Endothelial cell of umbilical vein (primary cell): ENCODE data around the gene PTGES. TPM values are rescaled to one million over a fixed set of nuclear protein-coding genes. Genes with fewer than 3 reads are reported as not detected.
A peak's percentile ranks its signal among the peaks of the same experiment; 100 is the strongest.

Source experiments
- BruUV-seq: library from RNA; stranded (reverse); fragments of 400-500 nt; replicated peaks from 2 replicates; lab custom pipeline; 2021; lab: Mats Ljungman, UMichigan
- CTCF ChIA-PET: fragments of 300-600, 350-600 bp; sonication (Branson Sonifier 250); formaldehyde crosslinking; loops from one replicate; lab custom pipeline; 2021; ENCODE audit warnings: antibody characterized with exemption, inconsistent platforms; lab: Charles Lee
- POLR2A ChIA-PET: fragments of 300-600, 350-600 bp; sonication (Branson Sonifier 250); formaldehyde crosslinking; loops from one replicate; lab custom pipeline; 2021; ENCODE audit warnings: antibody characterized with exemption, inconsistent platforms; lab: Charles Lee
- DNase-seq: peaks from one replicate; pipeline ENCODE4 v3.0.0-alpha.2; 2011; ENCODE audit warnings: low read depth, low spot score
- FAIRE-seq: peaks from 2 replicates; lab custom pipeline; 2011; peaks lifted over from hg19 to GRCh38; lab: Jason Lieb, UNC
- H2AFZ ChIP-seq: 2 replicates; pipeline ENCODE4 v1.6.0; 2012; ENCODE audit warnings: low read depth, low read length, control low read depth, inconsistent platforms
- H3K27ac ChIP-seq: 2 replicates; pipeline ENCODE4 v1.5.1; 2011; ENCODE audit warnings: low read depth, mild to moderate bottlenecking, control low read depth, low read length, moderate library complexity; ENCODE audit not compliant: insufficient read depth
- H3K27me3 ChIP-seq, 2 experiments: 2 replicates each; pipeline versions ENCODE4 v1.6.0 to v1.6.1; 2011; ENCODE audit warnings: low read length in 2 of 2, mixed read lengths in 1 of 2; ENCODE audit not compliant: control insufficient read depth in 2 of 2, insufficient read depth in 2 of 2
- H3K36me3 ChIP-seq, 2 experiments: 2 replicates in 1 of 2; 3 replicates in 1 of 2; pipeline ENCODE4 v1.5.1; 2011; ENCODE audit warnings: low read length in 2 of 2, mild to moderate bottlenecking in 1 of 2, moderate library complexity in 1 of 2; ENCODE audit not compliant: control insufficient read depth in 2 of 2, insufficient read depth in 2 of 2; ENCODE audit errors: extremely low read depth in 1 of 2
- H3K4me1 ChIP-seq: 3 replicates; pipeline ENCODE4 v1.5.1; 2011; ENCODE audit warnings: mild to moderate bottlenecking, low read length; ENCODE audit not compliant: control insufficient read depth, insufficient read depth; ENCODE audit errors: extremely low read depth
- H3K4me2 ChIP-seq: 2 replicates; pipeline ENCODE4 v1.6.1; 2011; ENCODE audit warnings: low read length, control low read depth, mixed read lengths; ENCODE audit not compliant: insufficient read depth
- H3K4me3 ChIP-seq, 3 experiments: fragments of 200-600 bp in 1 of 3; sonication (generic), shearing (Covaris generic) in 1 of 3; replicated peaks in 1 of 3; 2 replicates each; pipeline ENCODE4 v1.5.1; 2011 to 2016; ENCODE audit warnings: control low read depth in 3 of 3, low read length in 3 of 3, mild to moderate bottlenecking in 2 of 3, inconsistent platforms in 1 of 3, low read depth in 1 of 3, moderate library complexity in 1 of 3; ENCODE audit not compliant: insufficient read depth in 1 of 3
- H3K79me2 ChIP-seq: 2 replicates; pipeline ENCODE4 v1.6.0; 2012; ENCODE audit warnings: low read length, inconsistent platforms; ENCODE audit not compliant: control insufficient read depth, insufficient read depth
- H3K9ac ChIP-seq: replicated peaks from 2 replicates; pipeline ENCODE3; 2011; ENCODE audit warnings: low read length, control low read depth; ENCODE audit not compliant: insufficient read depth; ENCODE audit errors: extremely low read depth
- H3K9me1 ChIP-seq: replicated peaks from 3 replicates; pipeline ENCODE4 v1.6.0; 2011; ENCODE audit warnings: mild to moderate bottlenecking, low read length; ENCODE audit not compliant: control insufficient read depth, insufficient read depth; ENCODE audit errors: extremely low read depth
- H3K9me3 ChIP-seq: replicated peaks from 2 replicates; pipeline ENCODE4 v1.5.1; 2012; ENCODE audit warnings: low read length, inconsistent platforms; ENCODE audit not compliant: control insufficient read depth, insufficient read depth
- H4K20me1 ChIP-seq: replicated peaks from 2 replicates; pipeline ENCODE3; 2011; ENCODE audit warnings: mild to moderate bottlenecking, low read length; ENCODE audit not compliant: control insufficient read depth, insufficient read depth; ENCODE audit errors: extremely low read depth
- EZH2 ChIP-seq: IDR thresholded peaks from 2 replicates; pipeline ENCODE4 v1.6.1; 2012; ENCODE audit warnings: borderline replicate concordance, low read depth, mild to moderate bottlenecking, moderate library complexity, low read length, inconsistent platforms; ENCODE audit not compliant: severe bottlenecking
- FOS ChIP-seq: IDR thresholded peaks from 2 replicates; pipeline ENCODE4 v1.6.1; 2011; ENCODE audit warnings: mild to moderate bottlenecking, low read length, moderate library complexity, borderline replicate concordance; ENCODE audit not compliant: insufficient read depth
- GATA2 ChIP-seq: IDR thresholded peaks from 2 replicates; pipeline ENCODE4 v1.7.0; 2011; ENCODE audit warnings: low read depth, mild to moderate bottlenecking, moderate library complexity, mixed read lengths, low read length; ENCODE audit not compliant: insufficient read length, insufficient read depth
- JUN ChIP-seq: IDR thresholded peaks from 2 replicates; pipeline ENCODE4 v1.6.1; 2011; ENCODE audit warnings: borderline replicate concordance, low read depth; ENCODE audit not compliant: insufficient read length, insufficient read depth
- MYC ChIP-seq: IDR thresholded peaks from one replicate; pipeline ENCODE4 v1.6.1; 2011; ENCODE audit warnings: mild to moderate bottlenecking, low read depth, low read length
- POLR2A ChIP-seq: IDR thresholded peaks from 2 replicates; pipeline ENCODE4 v1.6.1; 2012; ENCODE audit warnings: low read depth, mild to moderate bottlenecking, control low read depth, low read length
- POLR2AphosphoS5 ChIP-seq: IDR thresholded peaks from 2 replicates; pipeline ENCODE4 v1.6.1; 2012; ENCODE audit warnings: low read depth, mild to moderate bottlenecking, control low read depth, low read length, moderate library complexity; ENCODE audit not compliant: insufficient read depth
- dilution Hi-C: fragments of 300-500 bp; cut with MboI; formaldehyde crosslinking; loops from one replicate; pipeline ENCODE4 v1.15.0; 2019; ENCODE audit warnings: low sequenced_read_pairs; ENCODE audit not compliant: extremely low pct_ligation_motif_present
- intact Hi-C: fragments of 100-400 bp; cut with micrococcal nuclease; formaldehyde crosslinking; loops from one replicate; pipeline ENCODE4 v1.10.0; 2022
- polyA plus RNA-seq, 4 experiments: library from polyadenylated mRNA; depleted of rRNA in 3 of 4; stranded (reverse) in 3 of 4; unstranded in 1 of 4; fragments of >200 nt; gene quantifications; 2 replicates each; pipeline versions ENCODE4 v1.2.1 to v1.2.3, GENCODE V29; 2011 to 2012; ENCODE audit warnings: missing spikeins in 1 of 4
- total RNA-seq: library from RNA; stranded (reverse); gene quantifications from 2 replicates; pipeline ENCODE4 v1.2.3, GENCODE V29; 2021
- TF ChIP-seq, protein P1 (sequence below), 2 donors: IDR thresholded peaks; 1 replicate in 1 of 2; 2 replicates in 1 of 2; pipeline ENCODE4 v1.5.1; 2011; ENCODE audit warnings: low read length in 2 of 2, mild to moderate bottlenecking in 2 of 2, moderate library complexity in 2 of 2, control low read depth in 1 of 2, inconsistent platforms in 1 of 2, low read depth in 1 of 2; ENCODE audit not compliant: insufficient read depth in 1 of 2; ENCODE audit errors: extremely low read depth in 1 of 2
- TF ChIP-seq, protein P2 (sequence below): IDR thresholded peaks from 2 replicates; pipeline ENCODE4 v1.6.1; 2011; ENCODE audit not compliant: insufficient read depth, insufficient read length

Gene PTGES
- total and polyA plus RNA-seq, 2 donors (not counting 3 experiments of a cell fraction or from before 2014, with no cell fraction given) = not detected

DNA sequence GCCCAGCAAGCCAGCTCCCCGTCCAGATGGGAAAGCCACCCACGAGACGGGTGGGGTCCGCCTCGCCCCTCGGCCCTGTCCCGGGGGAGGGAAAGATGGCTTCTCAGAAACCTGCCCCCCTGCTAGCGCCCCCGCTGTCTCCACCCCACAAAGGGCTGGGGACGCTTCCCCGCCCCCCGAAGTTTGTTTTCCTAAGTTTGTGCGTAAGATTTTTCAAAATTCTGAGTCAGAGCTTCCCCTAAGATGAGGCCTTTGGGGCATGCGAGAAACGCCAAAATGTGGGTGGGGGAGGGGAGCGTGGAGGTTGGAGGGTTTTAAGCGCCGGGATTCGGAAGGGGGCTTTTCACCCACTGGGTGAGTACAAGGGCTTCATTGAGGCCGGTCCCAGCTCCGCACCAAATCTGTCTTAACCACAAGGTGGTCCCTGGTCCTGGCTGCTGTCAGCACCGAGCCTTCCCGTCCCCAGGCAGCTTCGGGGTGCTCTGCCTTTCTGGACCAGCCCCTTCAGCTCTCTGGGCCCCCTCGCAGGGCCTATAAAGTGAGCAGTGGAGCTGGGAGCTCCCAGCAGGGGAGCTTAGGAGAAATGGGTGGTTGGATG is 55.1 kb downstream of the PTGES start:
- H3K27me3 ChIP-seq = peaks cover 8 to 14% of the 10 kb centered on the region in 2 experiments
- H3K9ac ChIP-seq = peak overlapping the region; percentile 82
- POLR2A ChIA-PET = no interaction called here
- H3K4me2 ChIP-seq = peak overlapping the region; percentile 7
- no peaks in the 10 kb centered on the region for H4K20me1 ChIP-seq
- H2AFZ ChIP-seq = peak overlapping the region; percentile 48
- H3K4me1 ChIP-seq = peaks cover 5% of the 10 kb centered on the region
- H3K79me2 ChIP-seq = no peaks in the 10 kb centered on the region
- intact Hi-C loops = loop anchor here (5.0 kb wide), 1 partner anchor 45 kb away; no protein-coding TSS in a partner anchor
- BruUV-seq = no TSS peak
- peak overlapping the region; percentile 33 to 44 (median 33) for H3K4me3 ChIP-seq
- CTCF ChIA-PET = interaction anchor here (0.6 to 1.0 kb wide), 2 partner anchors 28 to 942 kb away, joined by 3 read pairs; no protein-coding TSS in a partner anchor
- DNase-seq (no peak), FAIRE-seq (no peak)
- dilution Hi-C loops = no loop called here
- no peaks in the 10 kb centered on the region for H3K36me3 ChIP-seq
- no peaks in the 10 kb centered on the region for H3K9me1 ChIP-seq
- no peaks in the 10 kb centered on the region for H3K9me3 ChIP-seq
- no peak for TF ChIP-seq POLR2A
- no peak for TF ChIP-seq JUN
- H3K27ac ChIP-seq = peak overlapping the region; percentile 56

DNA sequence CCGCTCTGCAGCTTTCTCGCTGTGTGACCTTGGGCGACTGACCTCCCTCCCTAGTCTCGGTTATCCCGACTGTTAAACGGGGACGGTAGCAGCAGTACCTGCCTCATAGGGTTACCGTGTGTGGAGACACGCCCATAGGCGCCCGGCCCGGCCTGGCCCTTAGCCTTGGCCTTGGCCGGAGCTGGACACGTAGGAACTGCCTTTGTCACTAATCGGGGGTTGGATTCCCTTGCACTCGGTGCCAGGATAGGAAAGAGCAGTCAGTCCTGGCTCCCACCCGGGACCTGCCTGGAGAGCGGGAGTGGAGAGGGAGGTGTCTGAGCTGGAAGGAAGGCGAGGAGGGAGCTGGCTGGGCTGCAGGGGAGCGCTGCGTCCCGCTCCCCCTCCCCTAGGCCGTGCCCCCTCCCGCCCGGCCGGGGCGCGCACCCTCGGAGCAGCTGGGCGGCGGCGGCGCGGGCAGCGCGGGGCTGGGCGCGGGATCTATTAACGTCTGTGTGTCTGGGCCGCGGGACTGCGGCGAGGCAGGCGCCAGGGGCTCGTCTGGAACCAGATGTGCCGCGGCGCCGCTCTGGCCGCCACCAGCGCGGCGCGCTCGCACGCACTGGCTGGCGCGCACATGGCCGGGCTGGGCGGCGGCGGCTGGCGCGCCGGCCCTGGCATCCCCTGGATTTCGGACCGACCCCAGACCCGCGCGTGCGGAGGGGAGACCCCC is 55.7 kb downstream of the PTGES start:
- BruUV-seq = no TSS peak
- H3K79me2 ChIP-seq = no peaks in the 10 kb centered on the region
- dilution Hi-C loops (no loop called here), intact Hi-C loops (loop anchor here (5.0 kb wide), 1 partner anchor 45 kb away; no protein-coding TSS in a partner anchor)
- ChIA-PET CTCF (interaction anchor here (0.7 to 2.1 kb wide), 4 partner anchors 15 to 55 kb away, joined by 3 to 4 read pairs (median 3); no protein-coding TSS in a partner anchor), POLR2A (no interaction called here)
- peak overlapping the region; percentile 56 for H3K27ac ChIP-seq
- no peak for DNase-seq
- no peaks in the 10 kb centered on the region for H3K9me3 ChIP-seq
- FAIRE-seq = peak; percentile 33
- peak overlapping the region; percentile 7 for H3K4me2 ChIP-seq
- H2AFZ ChIP-seq = peak overlapping the region; percentile 48
- H3K9ac ChIP-seq = peak overlapping the region; percentile 82
- H3K4me3 ChIP-seq = peak overlapping the region; percentile 33 to 44 (median 33)
- H3K9me1 ChIP-seq = no peaks in the 10 kb centered on the region
- peaks cover 5% of the 10 kb centered on the region for H3K4me1 ChIP-seq
- no peaks in the 10 kb centered on the region for H4K20me1 ChIP-seq
- no peaks in the 10 kb centered on the region for H3K36me3 ChIP-seq
- H3K27me3 ChIP-seq = peaks cover 8 to 14% of the 10 kb centered on the region in 2 experiments
- no peak for TF ChIP-seq JUN
- TF ChIP-seq MYC = no peak
- no peak for TF ChIP-seq EZH2
- TF ChIP-seq POLR2AphosphoS5 = no peak
- TF ChIP-seq POLR2A = no peak
- TF ChIP-seq GATA2 = no peak
- TF ChIP-seq, protein P1, sequence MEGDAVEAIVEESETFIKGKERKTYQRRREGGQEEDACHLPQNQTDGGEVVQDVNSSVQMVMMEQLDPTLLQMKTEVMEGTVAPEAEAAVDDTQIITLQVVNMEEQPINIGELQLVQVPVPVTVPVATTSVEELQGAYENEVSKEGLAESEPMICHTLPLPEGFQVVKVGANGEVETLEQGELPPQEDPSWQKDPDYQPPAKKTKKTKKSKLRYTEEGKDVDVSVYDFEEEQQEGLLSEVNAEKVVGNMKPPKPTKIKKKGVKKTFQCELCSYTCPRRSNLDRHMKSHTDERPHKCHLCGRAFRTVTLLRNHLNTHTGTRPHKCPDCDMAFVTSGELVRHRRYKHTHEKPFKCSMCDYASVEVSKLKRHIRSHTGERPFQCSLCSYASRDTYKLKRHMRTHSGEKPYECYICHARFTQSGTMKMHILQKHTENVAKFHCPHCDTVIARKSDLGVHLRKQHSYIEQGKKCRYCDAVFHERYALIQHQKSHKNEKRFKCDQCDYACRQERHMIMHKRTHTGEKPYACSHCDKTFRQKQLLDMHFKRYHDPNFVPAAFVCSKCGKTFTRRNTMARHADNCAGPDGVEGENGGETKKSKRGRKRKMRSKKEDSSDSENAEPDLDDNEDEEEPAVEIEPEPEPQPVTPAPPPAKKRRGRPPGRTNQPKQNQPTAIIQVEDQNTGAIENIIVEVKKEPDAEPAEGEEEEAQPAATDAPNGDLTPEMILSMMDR (IDR thresholded peaks at IDR 0.05; ENCODE audit: extremely low read depth in 1 of 2, insufficient read depth in 1 of 2, low read depth in 1 of 2, low read length in 2 of 2) = no peak
- TF ChIP-seq FOS = no peak
- TF ChIP-seq, protein P2, sequence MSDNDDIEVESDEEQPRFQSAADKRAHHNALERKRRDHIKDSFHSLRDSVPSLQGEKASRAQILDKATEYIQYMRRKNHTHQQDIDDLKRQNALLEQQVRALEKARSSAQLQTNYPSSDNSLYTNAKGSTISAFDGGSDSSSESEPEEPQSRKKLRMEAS = no peak
